Measurements from ENCODE around the gene CHST11. TPM values are rescaled to one million over a fixed set of nuclear protein-coding genes. Genes with fewer than 3 reads are reported as not detected.
"Not testable (repeated sequence)": the region's sequence is repeated elsewhere in the genome, so short reads cannot be mapped to it uniquely, and the experiment has no call there.

CHST11 gene
- total RNA-seq, 2 donors from 2014 or later: 7.8 to 11.9 TPM

GRCh38 chr12:104562763-104563162 lies 106.0 kb downstream of the CHST11 start:
- no peaks in the 10 kb centered on the region for H3K27me3 ChIP-seq
- no peak for DNase-seq (ENCODE audit: low spot score)

GRCh38 chr12:104564662-104565061 lies 107.9 kb downstream of the CHST11 start:
- DNase-seq (ENCODE audit: low spot score): not testable (repeated sequence)

More at GRCh38 chr12:104562763-104563162, 106.0 kb downstream of the CHST11 start:
- Histone ChIP-seq H3K9me3 (no peaks in the 10 kb centered on the region), H3K4me1 (peaks cover 0 to 7% of the 10 kb centered on the region in 2 donors), H3K4me3 (no peak overlapping the region), H3K27ac (no peak overlapping the region), H3K36me3 (no peaks in the 10 kb centered on the region)
- no peak for TF ChIP-seq CTCF (IDR thresholded peaks at IDR 0.05)

GRCh38 chr12:104565606-104566243 lies 109.0 kb downstream of the CHST11 start:
- no peaks in the 10 kb centered on the region for H3K36me3 ChIP-seq
- TF ChIP-seq CTCF (IDR thresholded peaks at IDR 0.05): no peak
- no peaks in the 10 kb centered on the region for H3K27me3 ChIP-seq
- DNase-seq (ENCODE audit: low spot score): no peak
- no peak overlapping the region for H3K27ac ChIP-seq
- H3K4me1 ChIP-seq: peaks cover 0 to 14% of the 10 kb centered on the region in 2 donors
- H3K9me3 ChIP-seq: no peaks in the 10 kb centered on the region
- no peak overlapping the region for H3K4me3 ChIP-seq

More at GRCh38 chr12:104564662-104565061, 107.9 kb downstream of the CHST11 start:
- H3K27me3 ChIP-seq, H3K27ac ChIP-seq, H3K9me3 ChIP-seq, H3K4me3 ChIP-seq, H3K36me3 ChIP-seq: not testable (repeated sequence)
- H3K4me1 ChIP-seq: peaks cover 0 to 14% of the 10 kb centered on the region in 2 donors

DNA sequence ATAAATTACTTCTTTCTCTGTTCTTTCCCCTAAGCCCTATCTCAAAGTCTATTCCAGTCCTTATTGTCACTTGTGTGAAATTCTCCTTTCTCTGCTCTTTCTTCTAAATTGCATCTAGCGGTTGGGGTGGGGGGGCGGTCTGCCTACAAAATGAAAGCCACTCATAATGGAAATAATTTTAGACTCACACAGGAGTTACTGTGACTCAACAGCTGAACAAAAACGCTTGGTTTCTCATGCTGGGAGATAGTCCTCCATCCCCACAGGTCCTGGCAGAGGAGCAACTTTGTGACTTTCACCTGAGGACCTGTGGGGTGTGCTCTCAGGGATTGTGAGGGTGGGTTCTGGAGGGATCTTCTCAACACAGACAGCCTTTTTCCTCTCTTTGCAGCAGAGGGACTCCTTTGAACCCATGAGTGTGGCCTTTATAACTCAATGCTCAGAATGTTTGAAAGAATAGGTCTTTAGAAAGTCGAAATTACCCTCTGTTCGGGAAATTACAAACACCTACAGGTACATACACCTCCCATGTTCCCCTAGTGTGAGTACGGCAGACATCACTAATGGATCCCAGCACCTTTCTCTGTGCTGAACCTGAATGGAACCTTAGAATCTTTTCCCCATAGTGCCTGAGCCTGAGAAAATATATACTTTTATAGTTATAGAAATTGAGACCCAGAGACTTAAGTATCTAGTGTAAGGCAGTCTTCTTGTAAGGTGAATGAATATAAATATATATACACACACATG lies 109.7 kb downstream of the CHST11 start:
- Histone ChIP-seq H3K4me3 (no peak overlapping the region), H3K27me3 (no peaks in the 10 kb centered on the region), H3K36me3 (no peaks in the 10 kb centered on the region), H3K27ac (no peak overlapping the region), H3K4me1 (peaks cover 0 to 14% of the 10 kb centered on the region in 2 donors), H3K9me3 (no peaks in the 10 kb centered on the region)
- no peak for TF ChIP-seq CTCF (IDR thresholded peaks at IDR 0.05)
- DNase-seq (ENCODE audit: low spot score): no peak

- H3K27me3 ChIP-seq: no peaks in the 10 kb centered on the region
- H3K4me3 ChIP-seq: no peak overlapping the region
- H3K9me3 ChIP-seq: no peaks in the 10 kb centered on the region
- peaks cover 0 to 14% of the 10 kb centered on the region in 2 donors for H3K4me1 ChIP-seq
- no peak overlapping the region for H3K27ac ChIP-seq
- H3K36me3 ChIP-seq: no peaks in the 10 kb centered on the region
- no peak for DNase-seq (ENCODE audit: low spot score)
- TF ChIP-seq CTCF (IDR thresholded peaks at IDR 0.05): no peak
Measured at GRCh38 chr12:104567832-104568486, 111.2 kb downstream of the CHST11 start.

DNA sequence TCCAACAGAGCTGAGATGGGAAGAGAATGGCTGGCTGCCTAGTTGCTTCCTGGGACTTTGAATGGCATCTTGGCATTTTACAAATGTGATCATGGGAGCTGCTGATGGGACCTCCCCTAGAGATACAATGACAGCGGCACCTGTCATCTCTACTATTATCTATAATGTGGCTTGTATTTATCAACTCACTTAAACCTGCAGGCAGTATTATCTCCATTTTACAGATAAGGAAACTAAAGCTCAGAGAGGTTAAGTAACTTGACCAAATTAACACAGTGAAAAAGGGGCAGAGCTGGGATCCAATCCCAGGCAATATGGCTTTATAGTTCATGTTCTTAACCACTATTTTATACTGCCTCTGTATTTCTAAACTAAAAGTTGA lies 111.7 kb downstream of the CHST11 start:
- no peak for DNase-seq (ENCODE audit: low spot score)
- Histone ChIP-seq H3K27me3 (no peaks in the 10 kb centered on the region), H3K27ac (no peak overlapping the region), H3K36me3 (no peaks in the 10 kb centered on the region), H3K4me3 (no peak overlapping the region), H3K9me3 (no peaks in the 10 kb centered on the region), H3K4me1 (peaks cover 0 to 14% of the 10 kb centered on the region in 2 donors)
- no peak for TF ChIP-seq CTCF (IDR thresholded peaks at IDR 0.05)

Data from right atrium auricular region (tissue), 2 donors.